Measurements from ENCODE around the gene PIK3C2A. TPM values are rescaled to one million over a fixed set of nuclear protein-coding genes. Genes with fewer than 3 reads are reported as not detected.

Gene PIK3C2A
- total and polyA plus RNA-seq, 2 donors (not counting 3 experiments of a cell fraction or from before 2014, with no cell fraction given): 33.7 to 142 TPM

GRCh38 chr11:17163736-17164135 lies 44.0 kb downstream of the PIK3C2A start:
- no peak overlapping the region for H3K27ac ChIP-seq (ENCODE audit: insufficient read depth, low read depth, low read length)
- TF ChIP-seq EZH2 (IDR thresholded peaks at IDR 0.05; ENCODE audit: borderline replicate concordance, low read depth, low read length, severe bottlenecking) (no peak), POLR2A (IDR thresholded peaks at IDR 0.05; ENCODE audit: low read depth, low read length) (no peak), MYC (IDR thresholded peaks at IDR 0.05; ENCODE audit: low read depth, low read length) (no peak), GATA2 (IDR thresholded peaks at IDR 0.05; ENCODE audit: insufficient read depth, insufficient read length, low read depth, low read length) (no peak), POLR2AphosphoS5 (IDR thresholded peaks at IDR 0.05; ENCODE audit: insufficient read depth, low read depth, low read length) (no peak), CTCF (IDR thresholded peaks at IDR 0.05; ENCODE audit: extremely low read depth in 1 of 2, insufficient read depth in 1 of 2, low read depth in 1 of 2, low read length in 2 of 2) (no peak), JUN (IDR thresholded peaks at IDR 0.05; ENCODE audit: borderline replicate concordance, insufficient read depth, insufficient read length, low read depth) (no peak), MAX (IDR thresholded peaks at IDR 0.05; ENCODE audit: insufficient read depth, insufficient read length) (no peak), FOS (IDR thresholded peaks at IDR 0.05; ENCODE audit: borderline replicate concordance, insufficient read depth, low read length) (no peak)
- BruUV-seq (replicated peaks): no TSS peak
- no peak overlapping the region for H3K9ac ChIP-seq (replicated peaks; ENCODE audit: extremely low read depth, insufficient read depth, low read length)
- dilution Hi-C loops (cut with MboI; ENCODE audit: extremely low pct_ligation_motif_present, low sequenced_read_pairs) (no loop called here), intact Hi-C loops (cut with micrococcal nuclease) (no loop called here)
- H3K4me1 ChIP-seq (ENCODE audit: control insufficient read depth, extremely low read depth, insufficient read depth, low read length): peaks cover 58% of the 10 kb centered on the region
- no peaks in the 10 kb centered on the region for H3K9me3 ChIP-seq (replicated peaks; ENCODE audit: control insufficient read depth, insufficient read depth, low read length)
- no peaks in the 10 kb centered on the region for H3K9me1 ChIP-seq (replicated peaks; ENCODE audit: control insufficient read depth, extremely low read depth, insufficient read depth, low read length)
- ChIA-PET CTCF (interaction anchor here (0.9 kb wide), 2 partner anchors 36 to 220 kb away, joined by 3 to 4 read pairs; no protein-coding TSS in a partner anchor), POLR2A (interaction anchor here (1.2 kb wide), 1 partner anchor 45 kb away, joined by 4 read pairs; no protein-coding TSS in a partner anchor)
- DNase-seq (ENCODE audit: low read depth, low spot score) (no peak), FAIRE-seq (no peak)
- peaks cover 3 to 4% of the 10 kb centered on the region in 2 experiments for H3K36me3 ChIP-seq (ENCODE audit: control insufficient read depth in 2 of 2, extremely low read depth in 1 of 2, insufficient read depth in 2 of 2, low read length in 2 of 2)
- H3K79me2 ChIP-seq (ENCODE audit: control insufficient read depth, insufficient read depth, low read length): peaks cover 87% of the 10 kb centered on the region
- no peak overlapping the region for H3K4me3 ChIP-seq (replicated peaks in 1 of 3; ENCODE audit: insufficient read depth in 1 of 3, low read depth in 1 of 3, low read length in 3 of 3)
- H4K20me1 ChIP-seq (replicated peaks; ENCODE audit: control insufficient read depth, extremely low read depth, insufficient read depth, low read length): no peaks in the 10 kb centered on the region
- H3K27me3 ChIP-seq (ENCODE audit: control insufficient read depth in 2 of 2, insufficient read depth in 2 of 2, low read length in 2 of 2): no peaks in the 10 kb centered on the region
- no peak overlapping the region for H3K4me2 ChIP-seq (ENCODE audit: insufficient read depth, low read length)
- H2AFZ ChIP-seq (ENCODE audit: low read depth, low read length): no peak overlapping the region
